Neural crest cell (in vitro differentiated cells): Measurements from ENCODE around the gene PXDN. TPM values are rescaled to one million over a fixed set of nuclear protein-coding genes. Genes with fewer than 3 reads are reported as not detected.
"Not testable (repeated sequence)": the region's sequence is repeated elsewhere in the genome, so short reads cannot be mapped to it uniquely, and the experiment has no call there.

ENCODE experiments used
- DNase-seq: peaks from one replicate; pipeline ENCODE4 v3.0.0; 2021; ENCODE audit warnings: low read depth, mixed read lengths, low spot score
- H3K27ac Mint-ChIP-seq: one replicate; pipeline ENCODE4 v1.8.0; 2021; ENCODE audit warnings: mild to moderate bottlenecking, mixed read lengths; ENCODE audit not compliant: unreplicated experiment
- H3K27me3 Mint-ChIP-seq: 2 replicates; pipeline ENCODE4 v1.8.0; 2021; ENCODE audit warnings: low read depth, mild to moderate bottlenecking, mixed read lengths
- H3K36me3 Mint-ChIP-seq: 2 replicates; pipeline ENCODE4 v1.8.0; 2021; ENCODE audit warnings: low read depth, mild to moderate bottlenecking, mixed read lengths
- H3K4me1 Mint-ChIP-seq: 2 replicates; pipeline ENCODE4 v1.8.0; 2021; ENCODE audit warnings: mixed read lengths
- H3K4me3 Mint-ChIP-seq: one replicate; pipeline ENCODE4 v1.8.0; 2021; ENCODE audit warnings: mild to moderate bottlenecking, mixed read lengths
- H3K9me3 Mint-ChIP-seq: 2 replicates; pipeline ENCODE4 v1.8.0; 2021; ENCODE audit warnings: mixed read lengths
- total RNA-seq: library from RNA; stranded (reverse); gene quantifications from 2 replicates; pipeline ENCODE4 v1.2.1, GENCODE V29; 2021
- TF ChIP-seq, protein P1 (sequence below): fragments of 200-600 bp; sonication (generic); conservative IDR thresholded peaks from 2 replicates; pipeline ENCODE4 v1.5.0; 2021; ENCODE audit warnings: antibody characterized with exemption, mild to moderate bottlenecking

Gene PXDN
- total RNA-seq, 1 donor from 2014 or later, result 218 TPM

- no peak overlapping the region for H3K27ac Mint-ChIP-seq
- peaks cover 3% of the 10 kb centered on the region for H3K27me3 Mint-ChIP-seq
- no peaks in the 10 kb centered on the region for H3K9me3 Mint-ChIP-seq
- TF ChIP-seq, protein P1, sequence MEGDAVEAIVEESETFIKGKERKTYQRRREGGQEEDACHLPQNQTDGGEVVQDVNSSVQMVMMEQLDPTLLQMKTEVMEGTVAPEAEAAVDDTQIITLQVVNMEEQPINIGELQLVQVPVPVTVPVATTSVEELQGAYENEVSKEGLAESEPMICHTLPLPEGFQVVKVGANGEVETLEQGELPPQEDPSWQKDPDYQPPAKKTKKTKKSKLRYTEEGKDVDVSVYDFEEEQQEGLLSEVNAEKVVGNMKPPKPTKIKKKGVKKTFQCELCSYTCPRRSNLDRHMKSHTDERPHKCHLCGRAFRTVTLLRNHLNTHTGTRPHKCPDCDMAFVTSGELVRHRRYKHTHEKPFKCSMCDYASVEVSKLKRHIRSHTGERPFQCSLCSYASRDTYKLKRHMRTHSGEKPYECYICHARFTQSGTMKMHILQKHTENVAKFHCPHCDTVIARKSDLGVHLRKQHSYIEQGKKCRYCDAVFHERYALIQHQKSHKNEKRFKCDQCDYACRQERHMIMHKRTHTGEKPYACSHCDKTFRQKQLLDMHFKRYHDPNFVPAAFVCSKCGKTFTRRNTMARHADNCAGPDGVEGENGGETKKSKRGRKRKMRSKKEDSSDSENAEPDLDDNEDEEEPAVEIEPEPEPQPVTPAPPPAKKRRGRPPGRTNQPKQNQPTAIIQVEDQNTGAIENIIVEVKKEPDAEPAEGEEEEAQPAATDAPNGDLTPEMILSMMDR, result no peak
- no peaks in the 10 kb centered on the region for H3K4me1 Mint-ChIP-seq
- no peak for DNase-seq
- H3K4me3 Mint-ChIP-seq, result no peak overlapping the region
- H3K36me3 Mint-ChIP-seq, result no peaks in the 10 kb centered on the region
These were observed 40.8 kb upstream of the PXDN start for GRCh38 chr2:1784986-1785617.

DNA sequence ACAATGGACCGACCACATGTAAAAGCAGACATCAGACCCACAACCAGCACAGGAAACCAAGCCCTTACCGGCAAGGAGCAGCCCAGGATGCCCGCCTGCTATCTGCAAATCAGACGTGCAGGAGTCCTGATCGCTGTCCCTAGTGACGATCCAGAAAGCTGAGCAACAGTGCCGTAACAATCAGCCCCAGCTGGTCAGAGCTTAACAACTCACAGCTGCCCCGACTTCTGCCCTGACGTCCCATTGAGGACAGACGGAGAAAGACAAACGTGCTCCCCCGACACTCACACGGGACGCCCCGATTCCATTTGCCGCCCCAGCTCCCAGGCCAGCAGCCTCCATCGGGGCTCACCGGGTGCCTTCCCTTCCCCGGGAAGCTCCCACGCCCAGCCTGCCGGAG, 39.8 kb upstream of the PXDN start:
- Mint-ChIP-seq H3K9me3 (no peaks in the 10 kb centered on the region), H3K36me3 (no peaks in the 10 kb centered on the region), H3K4me1 (no peaks in the 10 kb centered on the region), H3K4me3 (no peak overlapping the region), H3K27ac (no peak overlapping the region), H3K27me3 (peaks cover 3% of the 10 kb centered on the region)
- TF ChIP-seq, protein P1, result no peak
- no peak for DNase-seq

- Mint-ChIP-seq H3K36me3 (no peaks in the 10 kb centered on the region), H3K4me1 (no peaks in the 10 kb centered on the region), H3K27me3 (peaks cover 10% of the 10 kb centered on the region), H3K4me3 (no peak overlapping the region), H3K9me3 (no peaks in the 10 kb centered on the region), H3K27ac (no peak overlapping the region)
- DNase-seq, result no peak
- TF ChIP-seq, protein P1, result no peak
These were observed 38.2 kb upstream of the PXDN start for GRCh38 chr2:1782514-1782913.

- no peak for DNase-seq
- peaks cover 10% of the 10 kb centered on the region for H3K27me3 Mint-ChIP-seq
- no peaks in the 10 kb centered on the region for H3K36me3 Mint-ChIP-seq
- TF ChIP-seq, protein P1, result no peak
- no peaks in the 10 kb centered on the region for H3K4me1 Mint-ChIP-seq
- H3K9me3 Mint-ChIP-seq, result no peaks in the 10 kb centered on the region
- no peak overlapping the region for H3K27ac Mint-ChIP-seq
- H3K4me3 Mint-ChIP-seq, result no peak overlapping the region
These were observed 37.2 kb upstream of the PXDN start for GRCh38 chr2:1781291-1782080.

DNA sequence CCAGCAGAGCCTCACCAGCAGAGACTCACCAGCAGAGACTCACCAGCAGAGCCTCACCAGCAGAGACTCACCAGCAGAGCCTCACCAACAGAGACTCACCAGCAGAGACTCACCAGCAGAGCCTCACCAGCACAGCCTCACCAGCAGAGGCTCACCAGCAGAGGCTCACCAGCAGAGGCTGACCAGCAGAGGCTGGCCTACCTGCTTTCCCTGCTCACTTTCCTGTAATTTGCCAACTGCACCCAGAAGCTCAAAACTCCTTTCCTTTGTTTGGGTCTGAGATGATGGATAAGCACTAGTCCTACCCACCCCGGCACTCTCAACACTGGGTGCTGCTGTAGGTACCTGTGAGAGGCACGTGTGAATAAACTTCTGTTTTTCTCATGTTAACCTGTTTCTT, 36.4 kb upstream of the PXDN start:
- Mint-ChIP-seq H3K4me3 (no peak overlapping the region), H3K27ac (no peak overlapping the region), H3K9me3 (no peaks in the 10 kb centered on the region), H3K36me3 (no peaks in the 10 kb centered on the region), H3K27me3 (peaks cover 10% of the 10 kb centered on the region), H3K4me1 (no peaks in the 10 kb centered on the region)
- TF ChIP-seq, protein P1, result no peak
- no peak for DNase-seq

GRCh38 chr2:1780054-1780453, 35.7 kb upstream of the PXDN start:
- not testable (repeated sequence) for H3K9me3 Mint-ChIP-seq

More at GRCh38 chr2:1780054-1780453, 35.7 kb upstream of the PXDN start:
- peaks cover 10% of the 10 kb centered on the region for H3K27me3 Mint-ChIP-seq
- H3K4me1 Mint-ChIP-seq, H3K27ac Mint-ChIP-seq, H3K36me3 Mint-ChIP-seq, H3K4me3 Mint-ChIP-seq, DNase-seq: not testable (repeated sequence)
